Activated T-helper 1 cell treated with anti-CD3 and anti-CD28 coated beads, Interleukin-2, amount 50 U/mL, for 16 hours (primary cell): ENCODE results near the gene C19orf73.

ENCODE experiments used
- DNase-seq, 2 donors: peaks; one replicate each; pipeline ENCODE4 v3.0.0-alpha.2; 2020; ENCODE audit warnings: low read depth in 1 of 2, low spot score in 1 of 2

The C19orf73 gene

GRCh38 chr19:49070416-49070815, 48.5 kb downstream of the C19orf73 start:
- DNase-seq = no peak

GRCh38 chr19:49069026-49069425, 49.9 kb downstream of the C19orf73 start:
- DNase-seq = no peak
